Neural progenitor cell (in vitro differentiated cells): ENCODE measurements around the gene TUBB3.

ENCODE experiments used
- CTCF ChIP-seq: fragments of 200-600 bp; sonication (generic); IDR thresholded peaks from 2 replicates; pipeline ENCODE4 v1.5.1; 2017; ENCODE audit warnings: antibody characterized with exemption, mild to moderate bottlenecking
- EZH2 ChIP-seq: fragments of 200-600 bp; sonication (generic); IDR thresholded peaks from 2 replicates; pipeline ENCODE4 v1.6.1; 2017; ENCODE audit warnings: antibody characterized with exemption, mild to moderate bottlenecking, moderate library complexity
- EZH2phosphoT487 ChIP-seq: fragments of 200-600 bp; sonication (generic); IDR thresholded peaks from 2 replicates; pipeline ENCODE4 v1.6.1; 2017; ENCODE audit warnings: antibody characterized with exemption

DNA sequence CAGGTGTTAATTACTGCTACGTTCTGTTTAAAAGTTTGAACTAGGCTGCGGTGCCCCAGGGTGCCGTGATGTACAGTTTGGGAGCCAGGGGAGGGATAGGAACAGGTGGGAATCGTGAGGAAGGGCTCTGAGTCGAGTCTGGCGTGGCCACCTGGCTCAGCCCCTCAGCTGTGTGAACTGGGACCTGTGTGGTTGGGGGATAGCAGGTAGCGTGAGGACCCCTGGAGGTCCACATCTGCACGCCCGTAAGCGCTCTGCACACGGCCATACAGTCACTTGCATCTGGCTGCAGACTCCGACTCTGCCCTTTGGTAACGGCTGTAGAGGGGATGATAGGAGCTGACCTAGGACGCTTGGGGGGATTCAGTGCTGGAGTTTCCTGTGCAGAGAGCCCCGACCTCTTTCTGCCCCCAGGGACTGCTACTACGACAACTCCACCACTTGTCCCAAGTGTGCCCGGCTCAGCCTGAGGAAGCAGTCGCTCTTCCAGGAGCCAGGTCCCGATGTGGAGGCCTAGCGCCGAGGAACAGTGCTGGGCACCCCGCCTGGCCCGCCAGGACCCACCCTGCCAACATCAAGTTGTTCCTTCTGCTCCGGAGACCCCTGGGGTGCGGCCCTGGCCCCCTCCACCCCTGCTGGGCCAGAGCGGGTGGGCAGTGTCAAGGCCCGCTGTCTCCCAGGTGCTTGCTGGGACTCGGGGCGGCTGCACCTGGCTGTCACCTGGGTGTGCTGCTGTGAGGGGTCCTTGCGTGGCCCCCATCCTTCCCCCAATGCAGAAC lies 42.5 kb downstream of the TUBB3 start:
- TF ChIP-seq CTCF (no peak), EZH2 (no peak), EZH2phosphoT487 (no peak)
